CD4-positive, alpha-beta memory T cell (primary cell): ENCODE data around the gene CMTR1. TPM values are rescaled to one million over a fixed set of nuclear protein-coding genes. Genes with fewer than 3 reads are reported as not detected.
A peak's percentile ranks its signal among the peaks of the same experiment; 100 is the strongest.

Experiments used
- CTCF ChIA-PET: fragments of 350-600 bp; sonication (Branson Sonifier 250); formaldehyde crosslinking; loops from one replicate; lab custom pipeline; 2021; ENCODE audit warnings: inconsistent platforms; ENCODE audit not compliant: partially characterized antibody; lab: Charles Lee
- POLR2A ChIA-PET: fragments of 350-600 bp; sonication (Branson Sonifier 250); formaldehyde crosslinking; loops from one replicate; lab custom pipeline; 2021; ENCODE audit not compliant: partially characterized antibody; lab: Charles Lee
- DNase-seq, 5 donors: peaks; one replicate each; pipeline versions ENCODE4 v3.0.0 to v3.0.0-alpha.2; 2020 to 2022; ENCODE audit warnings: mixed read lengths in 1 of 5
- H3K27ac ChIP-seq: one replicate; pipeline ENCODE4 v1.7.0; 2013; ENCODE audit warnings: low read depth, low read length
- H3K27me3 ChIP-seq: 2 replicates; pipeline ENCODE4 v1.7.0; 2013; ENCODE audit warnings: mild to moderate bottlenecking, low read length, moderate library complexity; ENCODE audit not compliant: insufficient read depth
- H3K36me3 ChIP-seq: 2 replicates; pipeline ENCODE4 v1.7.0; 2013; ENCODE audit warnings: mild to moderate bottlenecking, low read length, moderate library complexity; ENCODE audit not compliant: insufficient read depth
- H3K4me1 ChIP-seq: 2 replicates; pipeline ENCODE4 v1.7.0; 2013; ENCODE audit warnings: mild to moderate bottlenecking, low read length, moderate library complexity; ENCODE audit not compliant: insufficient read depth
- H3K4me3 ChIP-seq, 2 donors: one replicate each; pipeline ENCODE4 v1.7.0; 2013; ENCODE audit warnings: low read length in 2 of 2, mild to moderate bottlenecking in 1 of 2
- H3K9me3 ChIP-seq, 2 donors: one replicate each; pipeline ENCODE4 v1.7.0; 2013; ENCODE audit warnings: low read length in 2 of 2, control low read depth in 1 of 2; ENCODE audit not compliant: control insufficient read depth in 1 of 2
- H3K27ac Mint-ChIP-seq, 7 donors: one replicate each; pipeline ENCODE4 v1.8.0; 2020 to 2021; ENCODE audit warnings: mixed read lengths in 7 of 7, mild to moderate bottlenecking in 6 of 7, inconsistent platforms in 3 of 7, moderate library complexity in 3 of 7
- H3K27me3 Mint-ChIP-seq, 2 donors: one replicate each; pipeline ENCODE4 v1.8.0; 2020 to 2021; ENCODE audit warnings: mixed read lengths in 2 of 2
- H3K36me3 Mint-ChIP-seq, 2 donors: one replicate each; pipeline ENCODE4 v1.8.0; 2020 to 2021; ENCODE audit warnings: mixed read lengths in 2 of 2, inconsistent platforms in 1 of 2, mild to moderate bottlenecking in 1 of 2
- H3K4me1 Mint-ChIP-seq, 4 donors: one replicate each; pipeline ENCODE4 v1.8.0; 2020 to 2021; ENCODE audit warnings: mixed read lengths in 4 of 4, mild to moderate bottlenecking in 1 of 4
- H3K4me3 Mint-ChIP-seq, 8 donors: one replicate each; pipeline ENCODE4 v1.8.0; 2020 to 2021; ENCODE audit warnings: mixed read lengths in 8 of 8, mild to moderate bottlenecking in 7 of 8, moderate library complexity in 6 of 8, inconsistent platforms in 3 of 8
- H3K9me3 Mint-ChIP-seq, 8 donors: one replicate each; pipeline ENCODE4 v1.8.0; 2020 to 2021; ENCODE audit warnings: mixed read lengths in 8 of 8, mild to moderate bottlenecking in 5 of 8, inconsistent platforms in 3 of 8, moderate library complexity in 1 of 8
- intact Hi-C: fragments of 100-400 bp; cut with micrococcal nuclease; formaldehyde crosslinking; loops from one replicate; pipeline ENCODE4 v1.15.1; 2023
- polyA plus RNA-seq, 2 donors: library from polyadenylated mRNA; unstranded; fragments of 300-500 nt; fragmentation: Illumina TruSeq; gene quantifications; one replicate each; pipeline ENCODE4 v1.2.3, GENCODE V29; 2021
- total RNA-seq, 2 experiments: library from RNA; stranded (reverse); gene quantifications; one replicate each; pipeline ENCODE4 v1.2.3, GENCODE V29; 2021

Gene CMTR1
- total and polyA plus RNA-seq, 4 experiments from 2014 or later = 28.4 to 79.1 (median 53.8) TPM

DNA sequence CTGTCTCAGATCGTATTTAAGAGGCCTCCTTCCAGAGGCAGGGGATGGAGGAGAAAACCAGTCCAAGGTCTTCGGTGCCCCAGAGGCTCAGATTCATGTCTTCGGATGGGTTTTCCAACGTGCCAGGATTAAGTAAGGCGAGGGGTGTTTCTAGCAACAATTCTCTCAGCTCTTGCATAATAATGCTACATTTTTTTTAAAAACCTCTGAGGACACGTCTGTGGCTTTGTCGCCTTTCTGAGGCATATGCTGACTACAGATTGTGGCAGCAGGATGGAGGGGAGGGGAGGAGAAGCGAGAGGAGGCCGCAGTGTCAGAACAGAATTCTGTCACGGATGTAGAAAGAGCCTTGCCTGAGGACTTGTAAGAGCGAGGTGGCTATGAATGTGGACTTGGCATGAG, 84.4 kb downstream of the CMTR1 start:
- Mint-ChIP-seq H3K9me3 (peaks cover 0 to 3% (median 0%) of the 10 kb centered on the region in 8 donors), H3K4me3 (peak overlapping the region; percentile 84 to 95 (median 92)), H3K27me3 (no peaks in the 10 kb centered on the region), H3K36me3 (peaks cover 2 to 13% of the 10 kb centered on the region in 2 donors), H3K4me1 (peaks cover 58 to 94% (median 79%) of the 10 kb centered on the region in 4 donors), H3K27ac (peak overlapping the region; percentile 97 to 100 (median 100))
- Histone ChIP-seq H3K36me3 (no peaks in the 10 kb centered on the region), H3K4me1 (peaks cover 88% of the 10 kb centered on the region), H3K27me3 (no peaks in the 10 kb centered on the region), H3K27ac (peak overlapping the region; percentile 99), H3K9me3 (no peaks in the 10 kb centered on the region), H3K4me3 (peak overlapping the region; percentile 49 to 70)
- ChIA-PET POLR2A (interaction anchor here (1.0 to 16.9 kb wide), 18 partner anchors 12 to 181 kb away, joined by 3 to 977 read pairs (median 12); partner anchors contain the start of genes CCDC167, CMTR1 and MDGA1), CTCF (interaction anchor here (0.6 to 4.5 kb wide), 14 partner anchors 9 to 244 kb away, joined by 3 to 77 read pairs (median 8); partner anchors contain the start of gene CCDC167)
- intact Hi-C loops = loop anchor here (1.0 to 2.0 kb wide), 3 partner anchors 25 to 49 kb away; no protein-coding TSS in a partner anchor
- peak; percentile 86 to 95 (median 89) for DNase-seq

DNA sequence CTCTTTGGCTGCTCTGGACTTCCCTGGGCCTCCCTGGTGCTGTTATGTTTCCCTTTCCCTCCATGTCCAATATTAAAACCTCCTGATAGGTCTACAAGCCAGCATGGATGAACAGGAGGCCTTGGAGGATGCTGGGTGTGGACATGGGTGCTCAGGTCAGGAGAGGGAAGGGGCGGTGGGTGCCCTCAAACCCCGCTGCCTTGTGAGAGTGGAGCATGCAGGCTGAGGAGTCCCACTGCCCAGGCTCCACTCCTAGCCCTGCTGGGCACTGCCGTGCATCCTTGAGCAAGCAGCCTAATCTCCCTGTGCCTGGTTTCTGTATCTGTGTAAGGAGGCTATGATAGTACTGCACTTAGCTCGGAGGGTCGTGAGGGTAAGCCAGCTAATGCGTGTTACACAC, 85.1 kb downstream of the CMTR1 start:
- no peaks in the 10 kb centered on the region for H3K27me3 Mint-ChIP-seq
- Histone ChIP-seq H3K4me3 (peak overlapping the region; percentile 32 to 70), H3K27me3 (no peaks in the 10 kb centered on the region), H3K36me3 (no peaks in the 10 kb centered on the region), H3K4me1 (peaks cover 81% of the 10 kb centered on the region), H3K9me3 (no peaks in the 10 kb centered on the region), H3K27ac (peak overlapping the region; percentile 99)
- peaks cover 5 to 17% of the 10 kb centered on the region in 2 donors for H3K36me3 Mint-ChIP-seq
- DNase-seq = peak in 1 of 5 donors; percentile 17
- intact Hi-C loops = no loop called here
- H3K27ac Mint-ChIP-seq = peak overlapping the region; percentile 97 to 100 (median 100)
- H3K9me3 Mint-ChIP-seq = peaks cover 0 to 3% (median 0%) of the 10 kb centered on the region in 8 donors
- ChIA-PET POLR2A (interaction anchor here (1.0 to 16.9 kb wide), 12 partner anchors 11 to 85 kb away, joined by 3 to 977 read pairs (median 20); partner anchors contain the start of genes CCDC167 and CMTR1), CTCF (interaction anchor here (0.8 to 4.5 kb wide), 12 partner anchors 10 to 49 kb away, joined by 3 to 77 read pairs (median 8); partner anchors contain the start of gene CCDC167)
- H3K4me3 Mint-ChIP-seq = peak overlapping the region; percentile 84 to 95 (median 92)
- H3K4me1 Mint-ChIP-seq = peaks cover 56 to 94% (median 76%) of the 10 kb centered on the region in 4 donors

DNA sequence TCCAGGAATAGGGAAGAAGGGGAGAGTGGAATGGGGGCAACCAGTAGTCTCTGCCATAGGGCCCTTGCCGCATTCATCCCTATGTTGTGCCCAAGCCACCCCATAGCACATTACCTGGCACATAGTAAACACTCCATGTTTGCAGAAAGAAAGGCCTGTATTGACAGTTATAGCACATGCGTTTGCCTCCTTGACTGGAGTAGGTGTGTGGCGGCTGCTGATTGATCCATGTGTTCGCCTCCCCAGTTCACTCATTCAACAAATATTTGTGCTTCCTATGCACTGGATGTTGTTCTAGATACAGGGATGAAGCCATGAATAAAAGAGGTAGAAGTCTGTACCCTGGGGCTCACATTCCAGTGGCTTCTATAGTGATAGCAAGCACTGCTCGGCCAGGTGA, 86.4 kb downstream of the CMTR1 start:
- Histone ChIP-seq H3K36me3 (no peaks in the 10 kb centered on the region), H3K4me1 (peaks cover 67% of the 10 kb centered on the region), H3K27me3 (no peaks in the 10 kb centered on the region), H3K27ac (peak overlapping the region; percentile 99), H3K4me3 (peak overlapping the region in 1 of 2 donors; percentile 15), H3K9me3 (no peaks in the 10 kb centered on the region)
- POLR2A ChIA-PET = interaction anchor here (1.5 to 16.9 kb wide), 5 partner anchors 10 to 28 kb away, joined by 3 to 977 read pairs (median 58); partner anchors contain the start of gene CCDC167
- H3K36me3 Mint-ChIP-seq = peaks cover 5 to 19% of the 10 kb centered on the region in 2 donors
- H3K4me1 Mint-ChIP-seq = peaks cover 53 to 90% (median 70%) of the 10 kb centered on the region in 4 donors
- CTCF ChIA-PET = interaction anchor here (0.6 to 4.5 kb wide), 6 partner anchors 12 to 48 kb away, joined by 3 to 54 read pairs (median 4); no protein-coding TSS in a partner anchor
- no peak for DNase-seq
- peak overlapping the region in 6 of 8 donors; percentile 84 to 95 (median 95) for H3K4me3 Mint-ChIP-seq
- peak overlapping the region; percentile 54 to 100 (median 100) for H3K27ac Mint-ChIP-seq
- peaks cover 0 to 3% (median 0%) of the 10 kb centered on the region in 8 donors for H3K9me3 Mint-ChIP-seq
- no peaks in the 10 kb centered on the region for H3K27me3 Mint-ChIP-seq
- intact Hi-C loops = no loop called here

DNA sequence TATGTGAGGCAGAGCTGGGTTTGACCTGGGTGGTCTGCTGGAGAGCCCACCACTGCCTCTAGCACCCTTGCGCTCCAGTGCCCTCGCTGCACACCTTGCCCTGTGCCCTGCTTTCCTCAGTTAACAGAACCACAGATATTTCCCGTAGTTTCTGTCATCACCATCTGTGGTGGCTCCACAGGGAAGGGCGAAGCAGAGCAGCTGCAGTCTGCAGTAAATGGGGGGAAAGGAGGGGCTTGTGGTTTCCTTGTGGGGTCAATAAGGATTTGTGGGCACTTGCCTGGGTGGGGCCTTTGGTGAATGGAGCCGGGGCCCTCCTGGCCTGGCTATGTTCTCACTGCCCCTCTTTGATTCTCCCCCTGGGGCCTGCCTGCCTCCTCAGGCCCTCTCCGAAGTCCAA, 87.9 kb downstream of the CMTR1 start:
- Mint-ChIP-seq H3K4me1 (peaks cover 44 to 90% (median 70%) of the 10 kb centered on the region in 4 donors), H3K4me3 (peak overlapping the region in 2 of 8 donors; percentile 65 to 73), H3K9me3 (peaks cover 0 to 2% (median 0%) of the 10 kb centered on the region in 8 donors), H3K27ac (peak overlapping the region in 2 of 7 donors; percentile 6 to 75), H3K36me3 (peaks cover 15 to 27% of the 10 kb centered on the region in 2 donors), H3K27me3 (no peaks in the 10 kb centered on the region)
- CTCF ChIA-PET = interaction anchor here (2.0 kb wide), 1 partner anchor 28 kb away, joined by 6 read pairs; no protein-coding TSS in a partner anchor
- Histone ChIP-seq H3K9me3 (no peaks in the 10 kb centered on the region), H3K36me3 (no peaks in the 10 kb centered on the region), H3K27ac (no peak overlapping the region), H3K27me3 (no peaks in the 10 kb centered on the region), H3K4me1 (peaks cover 55% of the 10 kb centered on the region), H3K4me3 (no peak overlapping the region)
- POLR2A ChIA-PET = interaction anchor here (16.9 kb wide), 1 partner anchor 23 kb away, joined by 977 read pairs; the partner anchor contains the start of gene CCDC167
- no peak for DNase-seq
- intact Hi-C loops = no loop called here

DNA sequence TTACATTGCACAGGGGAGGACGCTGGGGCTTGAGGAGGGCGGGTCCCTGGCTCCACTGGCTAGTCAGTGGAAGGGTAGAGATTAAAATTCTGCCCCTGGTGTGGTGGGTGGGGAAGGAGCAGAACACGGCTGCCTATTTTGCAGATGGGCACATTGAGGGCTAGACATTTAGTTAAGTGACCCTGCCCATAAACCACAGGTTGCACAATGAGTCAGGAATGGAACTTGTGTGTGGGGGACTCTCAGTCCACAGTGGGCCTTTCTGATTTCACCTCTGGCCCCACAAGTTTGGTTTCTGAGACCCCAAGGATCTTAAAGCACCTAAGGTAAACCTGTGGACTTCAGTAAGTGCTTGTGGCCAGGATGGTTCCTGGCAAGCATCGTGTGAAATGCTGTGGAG, 88.7 kb downstream of the CMTR1 start:
- H3K27ac ChIP-seq = no peak overlapping the region
- H3K36me3 ChIP-seq = no peaks in the 10 kb centered on the region
- intact Hi-C loops = no loop called here
- DNase-seq = no peak
- ChIA-PET CTCF (interaction anchor here (2.0 kb wide), 1 partner anchor 29 kb away, joined by 6 read pairs; no protein-coding TSS in a partner anchor), POLR2A (interaction anchor here (16.9 kb wide), 1 partner anchor 23 kb away, joined by 977 read pairs; the partner anchor contains the start of gene CCDC167)
- Mint-ChIP-seq H3K4me1 (peaks cover 40 to 90% (median 70%) of the 10 kb centered on the region in 4 donors), H3K36me3 (peaks cover 18 to 27% of the 10 kb centered on the region in 2 donors), H3K27ac (peak overlapping the region in 6 of 7 donors; percentile 17 to 92 (median 70)), H3K27me3 (no peaks in the 10 kb centered on the region), H3K9me3 (peaks cover 0 to 2% (median 0%) of the 10 kb centered on the region in 8 donors), H3K4me3 (peak overlapping the region in 2 of 8 donors; percentile 12 to 23)
- H3K4me3 ChIP-seq = no peak overlapping the region
- H3K4me1 ChIP-seq = peaks cover 49% of the 10 kb centered on the region
- H3K9me3 ChIP-seq = no peaks in the 10 kb centered on the region
- no peaks in the 10 kb centered on the region for H3K27me3 ChIP-seq

DNA sequence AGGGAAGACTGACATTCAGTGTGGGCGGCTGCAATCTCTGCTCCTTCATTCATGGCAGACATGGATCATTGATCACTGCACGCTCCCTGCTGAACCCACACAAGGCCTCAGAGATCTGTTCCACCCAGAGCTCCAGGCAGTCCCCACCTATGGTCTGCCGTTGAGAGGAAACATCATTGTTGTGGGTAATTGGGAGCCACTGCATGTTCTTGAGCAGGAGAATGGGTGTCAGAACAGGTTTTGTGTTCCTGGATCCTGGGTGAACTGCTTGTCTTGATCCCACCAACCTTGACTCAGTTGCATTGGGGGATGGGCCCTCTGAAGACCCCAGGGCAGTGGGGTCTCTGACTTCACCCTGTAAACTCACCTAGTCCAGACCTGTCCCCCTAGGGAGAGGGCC, 89.8 kb downstream of the CMTR1 start:
- no peaks in the 10 kb centered on the region for H3K27me3 ChIP-seq
- no peak for DNase-seq
- CTCF ChIA-PET = interaction anchor here (1.3 to 2.0 kb wide), 2 partner anchors 10 to 30 kb away, joined by 3 to 6 read pairs; no protein-coding TSS in a partner anchor
- POLR2A ChIA-PET = interaction anchor here (16.9 kb wide), 1 partner anchor 25 kb away, joined by 977 read pairs; the partner anchor contains the start of gene CCDC167
- peak overlapping the region in 6 of 7 donors; percentile 46 to 92 (median 70) for H3K27ac Mint-ChIP-seq
- peaks cover 37 to 90% (median 72%) of the 10 kb centered on the region in 4 donors for H3K4me1 Mint-ChIP-seq
- H3K27ac ChIP-seq = no peak overlapping the region
- H3K9me3 ChIP-seq = no peaks in the 10 kb centered on the region
- no peak overlapping the region for H3K4me3 ChIP-seq
- intact Hi-C loops = no loop called here
- H3K36me3 ChIP-seq = no peaks in the 10 kb centered on the region
- peaks cover 0 to 2% (median 0%) of the 10 kb centered on the region in 8 donors for H3K9me3 Mint-ChIP-seq
- H3K4me3 Mint-ChIP-seq = peak overlapping the region in 5 of 8 donors; percentile 18 to 50 (median 32)
- peaks cover 38% of the 10 kb centered on the region for H3K4me1 ChIP-seq
- H3K27me3 Mint-ChIP-seq = no peaks in the 10 kb centered on the region
- H3K36me3 Mint-ChIP-seq = peaks cover 26 to 27% of the 10 kb centered on the region in 2 donors
